Upper lobe of right lung (tissue), 1 donor: ENCODE data around the gene SMCO3. TPM values are rescaled to one million over a fixed set of nuclear protein-coding genes. Genes with fewer than 3 reads are reported as not detected.
"Not testable (repeated sequence)": the region's sequence is repeated elsewhere in the genome, so short reads cannot be mapped to it uniquely, and the experiment has no call there.

Source experiments
- ATAC-seq: fragments of 200-7000 bp; cut with Tn5 transposase; one replicate; pipeline ENCODE4 v1.9.1; 2020; ENCODE audit warnings: mild to moderate bottlenecking, moderate library complexity
- DNase-seq: peaks from one replicate; pipeline ENCODE4 v3.0.0-alpha.2; 2020
- H3K27ac ChIP-seq: fragments of 200-600 bp; one replicate; pipeline ENCODE4 v1.8.0; 2022
- H3K27me3 ChIP-seq: fragments of 200-600 bp; one replicate; pipeline ENCODE4 v1.8.0; 2022; ENCODE audit warnings: mild to moderate bottlenecking
- H3K36me3 ChIP-seq: fragments of 200-600 bp; one replicate; pipeline ENCODE4 v1.8.0; 2022
- H3K4me1 ChIP-seq: fragments of 200-600 bp; one replicate; pipeline ENCODE4 v1.8.0; 2022
- H3K4me3 ChIP-seq: fragments of 200-600 bp; one replicate; pipeline ENCODE4 v1.8.0; 2022; ENCODE audit warnings: mild to moderate bottlenecking
- H3K9me3 ChIP-seq: fragments of 200-600 bp; one replicate; pipeline ENCODE4 v1.8.0; 2022
- CTCF ChIP-seq: fragments of 200-600 bp; IDR thresholded peaks from one replicate; pipeline ENCODE4 v1.8.0; 2022; ENCODE audit warnings: antibody characterized with exemption
- intact Hi-C: fragments of 100-400 bp; cut with DNase I; formaldehyde crosslinking; loops from one replicate; pipeline ENCODE4 v1.11.0; 2022
- total RNA-seq: library from RNA; stranded (reverse); fragmentation: NEBNext Ultra II Directional; extraction: Animal tissue kit (Norgen Biotek cat#: 25700); gene quantifications from one replicate; pipeline ENCODE4 v1.2.1, GENCODE V29; 2021
- donor health status: DM: no; HTN: yes; CAD: no; lungs with severe emphysema.

SMCO3 gene
- total RNA-seq, 1 donor from 2014 or later, result 1.9 TPM

DNA sequence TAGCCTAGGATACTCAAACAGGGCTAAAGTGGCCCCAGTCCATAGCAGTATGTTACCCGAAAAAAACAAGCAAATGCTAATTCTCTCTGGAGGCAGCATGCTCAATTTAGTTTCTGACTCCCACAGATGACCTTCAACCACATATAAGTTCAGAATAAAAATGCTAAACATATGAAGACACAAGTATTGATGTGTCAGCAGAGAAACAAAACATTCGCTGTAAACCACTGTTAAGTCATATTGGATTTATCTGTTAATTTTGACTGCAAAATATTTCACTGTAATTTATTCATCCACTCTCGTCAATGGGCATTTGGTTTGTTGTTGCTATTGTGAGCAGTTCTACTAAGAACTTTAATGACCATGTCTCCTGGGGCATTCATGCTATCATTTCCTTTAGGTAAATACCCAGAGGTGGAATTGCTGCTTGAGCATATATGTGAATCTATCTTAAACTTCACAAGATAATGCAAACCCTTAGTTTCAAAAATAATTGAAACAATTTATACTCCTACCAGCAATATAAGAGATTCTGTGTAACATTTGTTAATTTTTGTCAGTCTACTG lies 47.2 kb downstream of the SMCO3 start:
- H3K36me3 ChIP-seq, result no peaks in the 10 kb centered on the region
- H3K4me3 ChIP-seq, result no peak overlapping the region
- H3K27ac ChIP-seq, result no peak overlapping the region
- intact Hi-C loops, result no loop called here
- H3K27me3 ChIP-seq, result no peaks in the 10 kb centered on the region
- H3K9me3 ChIP-seq, result no peaks in the 10 kb centered on the region
- ATAC-seq (no peak), DNase-seq (no peak)
- no peak for TF ChIP-seq CTCF
- peaks cover 12% of the 10 kb centered on the region for H3K4me1 ChIP-seq

- intact Hi-C loops, DNase-seq, ATAC-seq: not testable (repeated sequence)
Measured at GRCh38 chr12:14766020-14766419, 48.0 kb downstream of the SMCO3 start.

DNA sequence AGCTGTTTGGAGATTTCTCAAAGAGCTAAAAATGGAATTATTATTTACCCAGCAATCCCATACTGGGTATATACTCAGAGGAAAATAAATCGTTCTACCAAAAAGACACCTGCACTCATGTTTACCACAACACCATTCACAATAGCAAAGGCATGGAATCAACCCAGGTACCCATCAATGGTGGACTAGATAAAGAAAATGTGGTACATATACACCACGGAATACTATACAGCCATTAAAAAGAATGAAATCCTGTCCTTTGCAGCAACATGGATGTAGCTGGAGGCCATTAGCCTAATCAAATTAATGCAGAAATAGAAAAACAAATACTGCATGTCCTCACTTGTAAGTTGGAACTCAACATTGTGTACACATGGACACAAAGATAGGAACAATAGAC lies 48.6 kb downstream of the SMCO3 start:
- intact Hi-C loops, result no loop called here
- Histone ChIP-seq H3K27me3 (no peaks in the 10 kb centered on the region), H3K4me1 (peaks cover 7% of the 10 kb centered on the region), H3K9me3 (no peaks in the 10 kb centered on the region), H3K4me3 (no peak overlapping the region), H3K36me3 (no peaks in the 10 kb centered on the region), H3K27ac (no peak overlapping the region)
- ATAC-seq (no peak), DNase-seq (no peak)
- no peak for TF ChIP-seq CTCF

More at GRCh38 chr12:14766020-14766419, 48.0 kb downstream of the SMCO3 start:
- not testable (repeated sequence) for H3K27me3 ChIP-seq, H3K4me3 ChIP-seq, H3K36me3 ChIP-seq, H3K4me1 ChIP-seq, H3K27ac ChIP-seq, H3K9me3 ChIP-seq

- H3K27ac ChIP-seq, H3K36me3 ChIP-seq, H3K4me3 ChIP-seq, H3K9me3 ChIP-seq, H3K4me1 ChIP-seq, H3K27me3 ChIP-seq, intact Hi-C loops, ATAC-seq, DNase-seq: not testable (repeated sequence)
Measured at GRCh38 chr12:14759711-14760280, 54.2 kb downstream of the SMCO3 start.

- ATAC-seq (peak; percentile 42), DNase-seq (no peak)
- peak; percentile 40 for TF ChIP-seq CTCF
- no peak overlapping the region for H3K27ac ChIP-seq
- no peaks in the 10 kb centered on the region for H3K36me3 ChIP-seq
- H3K4me3 ChIP-seq, result no peak overlapping the region
- intact Hi-C loops, result no loop called here
- no peaks in the 10 kb centered on the region for H3K27me3 ChIP-seq
- no peaks in the 10 kb centered on the region for H3K9me3 ChIP-seq
- H3K4me1 ChIP-seq, result no peaks in the 10 kb centered on the region
Measured at GRCh38 chr12:14756334-14757143, 57.4 kb downstream of the SMCO3 start.

Other genes starting within 250 kb of the SMCO3 start
- 49.3 TPM for gene PLBD1, start 246.3 kb downstream of the SMCO3 start, total RNA-seq
- gene GUCY2C, start 117.6 kb downstream of the SMCO3 start, total RNA-seq, result not detected
- gene WBP11, start 10.7 kb downstream of the SMCO3 start, total RNA-seq, result 49.3 TPM
- gene C12orf60, start 10.5 kb downstream of the SMCO3 start, total RNA-seq, result 0.17 TPM
- gene ART4, start 29.3 kb upstream of the SMCO3 start, total RNA-seq, result 5.7 TPM
- 472 TPM for gene MGP, start 71.7 kb upstream of the SMCO3 start, total RNA-seq
- gene ERP27, start 124.4 kb upstream of the SMCO3 start, total RNA-seq, result 9.7 TPM
- 228 TPM for gene ARHGDIB, start 147.4 kb upstream of the SMCO3 start, total RNA-seq
- gene PDE6H, start 158.9 kb upstream of the SMCO3 start, total RNA-seq, result not detected